GM21737 (cell line): ENCODE measurements around the gene BRAT1.
"Not testable (repeated sequence)": the region's sequence is repeated elsewhere in the genome, so short reads cannot be mapped to it uniquely, and the experiment has no call there.

Experiments used
- ATAC-seq: cut with Tn5 transposase; IDR thresholded peaks from one replicate; pipeline ENCODE4 v1.9.1; 2021; ENCODE audit warnings: mild to moderate bottlenecking, moderate library complexity; ENCODE audit not compliant: unreplicated experiment

The BRAT1 gene

DNA sequence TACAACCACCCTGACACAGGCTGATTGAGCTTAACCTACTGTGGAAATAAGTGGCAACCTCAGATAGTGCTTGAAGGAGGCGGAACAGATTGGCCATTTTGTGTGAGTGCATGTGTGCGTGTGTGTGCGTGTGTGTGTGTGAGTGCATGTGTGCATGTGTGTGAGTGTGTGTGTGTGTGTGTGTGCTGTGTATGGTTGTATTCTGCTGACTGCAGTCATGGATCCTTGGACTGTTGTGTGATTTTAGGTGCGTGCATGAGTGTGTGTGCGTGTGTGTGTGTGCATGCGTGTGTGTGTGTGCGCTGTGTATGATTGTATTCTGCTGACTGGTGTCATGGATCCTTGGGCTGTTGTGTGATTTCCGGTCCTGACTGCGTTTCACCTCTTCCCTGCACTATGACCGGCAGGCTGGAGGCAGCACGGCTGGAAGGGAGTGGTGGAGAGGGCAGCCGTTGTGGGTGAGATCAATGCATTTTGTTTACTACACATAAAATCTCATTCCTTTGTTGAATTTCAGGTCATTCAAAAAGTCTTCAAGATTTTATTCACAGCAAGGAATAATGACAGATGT is 9.7 kb upstream of the BRAT1 start:
- ATAC-seq: no peak

DNA sequence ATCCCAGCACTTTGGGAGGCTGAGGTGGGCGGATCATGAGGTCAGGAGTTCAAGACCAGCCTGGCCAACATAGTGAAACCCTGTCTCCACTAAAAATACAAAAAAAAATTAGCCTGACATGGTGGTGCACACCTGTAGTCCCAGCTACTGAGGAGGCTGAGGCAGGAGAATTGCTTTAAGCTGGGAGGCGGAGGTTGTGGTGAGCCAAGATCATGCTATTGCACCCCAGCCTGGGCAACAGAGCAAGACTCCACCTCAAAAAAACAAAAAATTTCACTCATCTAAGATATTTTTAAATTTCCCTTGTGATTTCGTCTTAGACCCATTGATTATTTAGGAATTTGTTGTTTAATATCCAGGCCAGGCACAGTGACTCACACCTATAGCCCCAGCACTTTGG is 8.6 kb upstream of the BRAT1 start:
- not testable (repeated sequence) for ATAC-seq

DNA sequence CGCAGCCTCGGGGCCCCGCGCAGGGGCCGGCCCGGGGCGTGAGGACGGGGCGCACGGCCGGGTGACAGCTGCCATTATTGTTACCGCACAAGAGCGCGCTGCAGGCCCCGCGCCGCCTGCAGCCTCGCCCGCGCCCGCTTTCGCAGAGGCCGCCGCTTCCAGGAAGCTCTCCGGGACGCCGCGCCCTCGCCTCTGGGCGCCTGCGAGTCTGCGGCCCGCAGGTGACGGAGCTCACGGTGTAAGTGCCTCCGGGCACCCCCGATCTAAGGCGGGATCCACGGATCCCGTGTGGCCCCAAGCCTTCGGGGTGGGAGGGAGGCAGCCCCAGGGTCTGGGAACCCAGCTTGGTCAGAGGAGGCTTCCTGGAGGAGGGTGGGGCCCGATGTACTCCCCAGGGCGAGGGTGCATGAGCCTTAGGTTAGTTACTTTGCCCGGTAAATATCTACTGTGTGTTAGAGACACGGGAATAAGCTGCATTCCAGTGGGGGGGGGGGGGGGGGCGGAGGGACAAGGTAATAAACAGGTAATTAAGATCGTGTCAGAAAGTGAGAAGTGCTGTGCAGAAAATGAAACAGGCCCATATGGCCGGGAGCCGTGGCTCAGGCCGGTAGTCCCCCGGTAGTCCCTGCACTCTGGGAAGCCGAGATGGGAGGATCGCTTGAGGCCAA is 4.1 kb upstream of the BRAT1 start:
- ATAC-seq: peak; percentile 2

DNA sequence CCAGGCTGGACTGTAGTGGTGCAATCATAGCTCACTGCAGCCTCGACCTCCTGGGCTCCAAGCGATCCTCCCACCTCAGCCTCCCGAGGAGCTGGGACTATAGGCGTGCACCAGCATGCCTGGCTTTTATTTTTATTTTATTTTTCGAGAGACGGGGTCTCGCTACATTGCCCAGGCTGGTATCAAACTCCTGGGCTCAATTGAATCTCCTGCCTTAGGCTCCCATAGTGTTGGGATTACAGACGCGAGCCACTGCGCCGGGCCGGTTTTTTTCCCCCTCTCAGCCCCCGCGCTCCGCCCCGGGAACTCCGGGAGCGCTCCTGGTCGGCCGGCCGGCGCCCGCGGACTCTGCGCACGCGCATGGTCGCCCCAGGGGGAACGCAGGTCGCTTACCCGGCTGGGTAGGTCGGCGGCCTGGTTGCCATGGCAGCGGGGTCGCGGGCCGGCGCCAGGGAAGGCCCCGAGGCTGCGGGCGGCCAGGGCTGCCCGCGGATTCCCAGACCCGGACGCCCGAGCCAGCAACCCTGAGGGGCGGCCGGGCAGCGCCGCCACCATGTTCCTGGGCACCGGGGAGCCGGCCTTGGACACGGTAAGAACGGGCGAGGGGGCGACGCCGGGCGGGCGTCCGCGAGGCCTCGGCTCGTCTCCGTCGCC is 3.4 kb upstream of the BRAT1 start, which contains the start of gene IQCE:
Gene IQCE, plus strand, starts transcription at position 351 of the 654 bp plus-strand sequence. Its CDS starts 203 bp downstream, at position 554.
- ATAC-seq: peak; percentile 65

DNA sequence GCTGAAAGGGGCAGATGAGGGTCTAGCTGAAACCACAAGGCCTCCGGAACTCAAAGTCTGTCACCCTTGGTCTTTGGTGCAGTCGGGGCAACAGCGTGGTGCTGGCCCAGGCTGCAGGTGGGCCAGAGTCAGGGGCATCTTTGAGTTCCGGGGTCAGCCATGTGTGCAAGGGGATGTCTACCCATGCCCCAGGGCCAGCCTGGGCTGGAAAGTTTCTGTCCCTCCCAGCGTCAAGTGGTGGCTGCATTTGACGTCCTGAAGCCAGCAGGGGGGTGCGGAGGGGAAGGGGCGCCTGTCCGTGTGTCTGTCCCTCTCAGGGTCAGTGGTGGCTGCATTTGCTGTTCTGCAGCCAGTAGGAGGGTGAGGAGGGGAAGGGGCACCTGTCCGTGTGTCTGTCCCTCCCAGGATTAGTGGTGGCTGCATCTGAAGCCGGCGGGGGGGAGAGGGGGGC is 638 bp downstream of the BRAT1 start:
- no peak for ATAC-seq

DNA sequence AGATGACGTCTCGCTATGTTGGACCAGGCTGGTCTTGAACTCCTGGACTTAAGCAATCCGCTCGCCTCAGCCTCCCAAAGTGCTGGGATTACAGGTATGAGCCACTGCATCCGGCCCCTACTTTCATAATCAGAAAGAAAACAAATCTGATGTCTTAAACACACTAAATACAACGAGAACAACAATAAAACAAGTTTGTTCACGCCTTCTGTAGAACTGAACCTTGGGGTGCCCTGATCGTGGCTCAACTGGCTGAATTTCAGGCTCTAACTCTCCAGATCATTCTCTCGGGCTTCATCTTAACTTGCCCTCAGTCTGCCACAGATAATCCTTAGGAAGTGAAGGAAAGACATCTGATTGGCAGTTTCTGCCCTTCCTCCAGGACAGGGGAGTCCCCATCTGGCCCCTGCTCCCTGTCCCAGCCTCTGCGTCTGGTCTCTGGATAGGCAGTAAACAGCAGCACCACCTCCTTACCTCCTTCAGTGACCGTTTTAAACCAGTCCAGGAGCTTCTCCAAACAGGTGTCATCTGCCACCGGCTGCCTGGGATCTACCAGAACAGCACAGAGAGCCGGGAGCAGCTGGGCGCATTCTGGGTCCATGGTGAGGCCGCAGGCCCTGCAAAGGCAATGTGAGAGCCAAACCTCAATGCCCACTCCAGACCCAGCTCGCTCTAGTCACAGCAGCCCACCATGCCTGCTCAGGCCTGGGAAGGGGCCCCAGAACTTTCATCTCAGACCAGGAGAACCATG is 1.3 kb downstream of the BRAT1 start:
- no peak for ATAC-seq

DNA sequence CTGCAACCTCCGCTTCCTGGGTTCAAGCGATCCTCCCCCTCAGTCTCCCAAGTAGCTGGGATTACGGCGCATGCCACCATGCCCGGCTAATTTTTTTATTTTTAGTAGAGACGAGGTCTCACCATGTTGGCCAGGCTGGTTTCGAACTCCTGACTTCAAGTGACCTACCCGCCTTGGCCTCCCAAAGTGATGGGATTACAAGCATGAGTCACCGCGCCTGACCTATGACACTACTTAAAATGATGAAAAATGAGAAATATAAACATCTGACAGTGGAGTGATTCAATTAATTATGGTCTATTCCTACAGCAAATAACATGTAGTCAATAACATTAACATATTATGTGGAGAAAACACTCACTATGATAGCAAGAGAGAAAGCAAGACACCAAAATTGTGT is 2.2 kb downstream of the BRAT1 start:
- ATAC-seq: no peak

DNA sequence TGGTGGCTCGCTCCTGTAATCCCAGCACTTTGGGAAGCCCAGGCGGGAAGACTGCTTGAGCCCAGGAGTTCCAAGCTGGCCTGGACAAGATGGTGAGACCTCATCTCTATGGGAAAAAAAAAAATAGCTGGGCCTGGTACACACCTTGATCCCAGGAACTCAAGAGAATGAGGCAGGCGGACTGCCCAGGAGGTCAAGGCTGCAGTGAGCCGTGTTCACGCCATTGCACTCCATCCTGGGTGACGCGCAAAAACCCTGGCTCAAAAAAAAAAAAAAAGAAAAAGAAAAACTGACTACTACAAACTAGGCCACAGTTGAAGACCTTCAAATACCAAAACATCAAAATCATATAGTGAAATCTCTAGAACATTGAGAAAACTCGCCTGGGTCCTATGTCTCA is 3.9 kb downstream of the BRAT1 start:
- ATAC-seq: no peak

DNA sequence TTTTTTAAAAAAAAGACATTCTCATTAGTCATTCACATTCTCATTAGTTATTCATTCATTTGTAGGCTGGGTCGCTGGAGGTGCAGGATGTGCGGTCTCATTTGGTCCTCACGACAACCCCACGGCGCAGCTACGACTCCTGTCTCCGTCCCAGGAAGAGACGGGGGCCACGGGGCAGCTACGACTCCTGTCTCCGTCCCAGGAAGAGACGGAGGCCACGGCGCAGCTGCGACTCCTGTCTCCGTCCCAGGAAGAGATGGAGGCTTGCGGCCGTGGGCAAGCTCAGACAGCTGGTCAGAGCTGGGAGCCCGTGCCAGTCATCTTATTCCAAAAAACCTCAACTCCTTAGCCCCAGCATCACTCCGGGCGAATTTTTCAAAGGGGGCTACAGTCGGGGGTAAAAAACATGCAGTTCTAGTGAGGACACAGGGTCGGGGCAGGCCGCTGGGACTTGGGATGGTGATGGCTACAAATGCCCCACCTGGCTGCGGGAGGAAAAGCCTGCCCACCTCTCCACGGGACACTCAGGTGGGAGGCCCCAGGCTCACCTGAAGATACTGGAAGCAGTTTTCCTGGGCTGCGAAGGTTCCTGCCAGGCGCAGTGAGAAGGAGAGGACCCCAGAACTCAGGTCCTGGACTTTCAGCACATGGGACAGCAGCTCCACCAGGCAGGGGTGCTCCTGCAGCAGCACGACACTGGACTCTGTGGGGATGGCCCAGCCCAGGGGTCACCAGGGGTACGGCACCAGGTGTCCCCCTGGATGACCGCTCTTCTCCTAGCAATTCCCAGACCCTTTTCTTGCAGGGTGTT is 8.3 kb downstream of the BRAT1 start:
- ATAC-seq: no peak

DNA sequence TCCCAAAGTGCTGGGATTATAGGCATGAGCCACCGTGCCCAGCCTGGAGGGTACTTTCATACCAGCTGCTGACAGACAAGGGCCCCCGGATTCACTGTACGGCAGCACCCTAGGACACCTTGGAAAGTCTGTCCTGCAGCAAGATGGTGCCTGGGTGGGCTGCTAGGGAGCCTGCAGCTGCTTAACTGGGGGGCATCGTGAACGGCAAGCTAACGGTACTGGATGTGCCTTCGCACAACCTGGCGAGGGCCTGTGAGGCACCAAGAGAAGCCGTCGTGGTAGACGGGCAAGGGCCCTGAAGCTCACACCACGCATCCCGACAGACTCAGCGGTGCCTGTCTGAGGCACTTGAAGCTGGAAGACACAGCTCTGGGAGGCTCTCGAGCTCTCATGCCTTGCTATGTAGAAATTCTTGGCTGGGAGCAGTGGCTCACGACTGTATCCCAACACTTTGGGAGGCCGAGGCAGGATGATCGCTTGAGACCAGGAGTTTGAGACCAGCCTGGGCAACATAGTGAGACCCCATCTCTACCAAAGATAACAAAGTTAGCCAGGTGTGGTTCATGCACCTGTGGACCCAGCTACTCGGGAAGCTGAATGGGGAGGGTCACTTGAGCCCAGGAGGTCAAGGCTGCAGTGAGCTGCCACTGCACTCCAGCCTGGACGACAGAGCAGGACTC is 9.4 kb downstream of the BRAT1 start:
- ATAC-seq: no peak

DNA sequence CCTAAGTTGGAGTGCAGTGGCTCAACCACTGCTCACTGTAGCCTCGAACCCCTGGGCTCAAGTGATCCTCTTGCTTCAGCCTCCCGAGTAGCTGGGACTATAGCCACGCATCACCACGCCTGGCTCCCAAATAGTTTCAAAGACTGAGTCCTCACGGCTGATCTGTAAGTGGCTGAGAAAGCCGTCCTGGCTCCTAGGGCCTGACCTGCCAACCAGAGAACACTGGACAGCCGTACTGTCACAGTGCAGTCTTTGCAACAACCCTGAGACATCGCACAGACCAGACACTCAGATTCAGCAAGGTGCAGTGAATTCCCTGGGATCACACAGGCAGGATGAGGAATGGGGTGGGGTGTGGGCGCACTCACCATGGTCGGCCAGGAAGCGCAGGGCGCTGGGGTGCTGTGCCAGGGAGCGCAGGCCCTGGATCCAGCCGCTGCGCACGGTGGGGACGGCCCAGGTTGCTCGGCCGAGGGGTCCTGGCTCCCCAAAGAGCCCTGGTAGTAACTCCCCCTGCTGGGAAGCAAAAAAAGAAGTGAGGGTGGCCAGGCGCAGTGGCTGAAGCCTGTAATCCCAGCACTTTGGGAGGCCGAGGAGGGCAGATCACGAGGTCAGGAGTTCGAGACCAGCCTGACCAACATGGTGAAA is 10.7 kb downstream of the BRAT1 start:
- no peak for ATAC-seq

DNA sequence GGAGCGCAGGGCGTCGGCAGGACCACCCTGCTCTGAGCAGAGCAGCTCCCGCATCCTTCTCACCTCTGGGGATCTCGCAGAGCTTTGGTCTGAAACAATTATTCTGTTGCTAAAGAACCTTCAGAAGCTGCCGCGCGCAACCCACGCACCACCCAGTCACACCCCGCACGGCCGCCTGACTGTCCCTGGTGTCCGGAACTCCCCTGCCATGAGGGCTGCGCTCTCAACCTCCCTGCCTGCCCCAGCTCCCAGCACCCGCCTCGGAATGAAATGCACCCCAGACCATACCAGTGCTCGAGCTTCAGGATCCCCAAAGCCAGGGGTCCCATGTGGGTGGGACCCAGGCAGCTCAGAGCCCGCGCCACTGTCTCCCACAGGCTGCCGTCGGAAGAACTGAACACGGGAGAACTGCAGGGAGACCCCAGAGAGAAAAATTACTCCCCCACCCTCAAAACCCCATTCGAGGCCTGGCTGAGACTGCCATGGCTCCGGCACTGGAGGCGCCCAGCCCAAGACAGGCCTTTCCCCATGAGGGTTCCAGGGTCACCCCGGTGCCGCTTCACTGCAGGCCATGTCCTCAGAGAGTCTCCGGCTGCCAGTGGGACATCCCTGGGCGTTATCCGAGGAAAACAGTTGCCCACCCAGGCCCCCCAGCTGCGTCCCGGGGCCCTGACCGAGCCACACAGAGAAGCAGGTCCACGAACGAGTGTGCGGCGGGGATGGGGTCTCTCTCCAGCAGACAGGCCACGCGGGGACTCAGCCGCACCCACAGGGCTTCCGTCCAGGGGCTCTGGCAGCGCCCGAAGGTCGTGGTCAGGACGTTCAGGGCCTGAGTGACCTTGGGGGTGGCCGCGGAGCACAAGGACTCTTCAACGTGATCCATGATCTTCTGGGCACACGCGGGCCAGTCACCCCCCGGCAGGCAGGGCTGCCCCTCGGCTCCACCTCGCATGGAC is 12.1 kb downstream of the BRAT1 start:
- ATAC-seq: no peak

DNA sequence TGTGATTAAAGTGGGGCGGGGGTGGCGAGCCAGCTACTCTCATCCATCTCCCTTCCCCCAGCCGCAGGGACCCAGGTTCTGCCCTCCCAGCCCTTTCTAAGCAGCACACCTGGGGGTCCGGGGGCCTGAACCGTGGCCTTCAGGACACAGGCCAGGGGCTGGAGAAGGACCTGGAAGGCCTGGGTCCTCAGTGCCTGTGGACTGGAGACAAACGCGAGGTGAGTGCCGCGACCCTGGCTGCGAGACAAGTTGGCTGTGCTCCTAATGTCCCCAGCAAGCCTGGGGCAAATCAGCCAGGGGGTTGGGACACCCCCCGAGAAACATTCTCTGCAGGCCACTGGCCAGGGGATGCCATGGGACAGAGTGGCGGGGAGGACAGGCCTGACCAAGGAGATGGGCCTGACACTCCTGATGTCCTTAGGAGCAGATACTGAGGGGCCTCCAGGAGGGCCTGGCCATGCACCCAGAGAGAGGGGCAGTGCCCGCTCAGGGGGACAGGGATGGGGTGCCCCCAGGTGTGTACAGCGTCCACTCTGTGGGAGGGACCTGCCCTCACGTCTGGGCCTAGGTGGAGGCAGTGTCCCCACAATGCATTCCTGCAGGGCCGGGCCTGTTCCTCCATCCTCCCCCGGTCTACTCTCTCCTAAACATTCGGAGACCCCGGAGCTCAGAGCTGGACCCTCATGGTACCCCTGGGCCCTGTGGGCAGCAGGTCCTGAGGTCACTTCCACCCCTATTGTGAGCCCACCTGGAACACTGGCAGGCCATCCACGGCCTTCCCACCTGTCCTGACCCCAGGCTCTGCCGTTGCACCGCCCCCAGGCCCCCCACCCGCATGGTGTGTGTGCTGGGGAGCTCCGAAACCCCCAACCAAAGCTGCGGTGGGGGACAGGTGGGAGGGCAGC is 13.1 kb downstream of the BRAT1 start:
- ATAC-seq: no peak

DNA sequence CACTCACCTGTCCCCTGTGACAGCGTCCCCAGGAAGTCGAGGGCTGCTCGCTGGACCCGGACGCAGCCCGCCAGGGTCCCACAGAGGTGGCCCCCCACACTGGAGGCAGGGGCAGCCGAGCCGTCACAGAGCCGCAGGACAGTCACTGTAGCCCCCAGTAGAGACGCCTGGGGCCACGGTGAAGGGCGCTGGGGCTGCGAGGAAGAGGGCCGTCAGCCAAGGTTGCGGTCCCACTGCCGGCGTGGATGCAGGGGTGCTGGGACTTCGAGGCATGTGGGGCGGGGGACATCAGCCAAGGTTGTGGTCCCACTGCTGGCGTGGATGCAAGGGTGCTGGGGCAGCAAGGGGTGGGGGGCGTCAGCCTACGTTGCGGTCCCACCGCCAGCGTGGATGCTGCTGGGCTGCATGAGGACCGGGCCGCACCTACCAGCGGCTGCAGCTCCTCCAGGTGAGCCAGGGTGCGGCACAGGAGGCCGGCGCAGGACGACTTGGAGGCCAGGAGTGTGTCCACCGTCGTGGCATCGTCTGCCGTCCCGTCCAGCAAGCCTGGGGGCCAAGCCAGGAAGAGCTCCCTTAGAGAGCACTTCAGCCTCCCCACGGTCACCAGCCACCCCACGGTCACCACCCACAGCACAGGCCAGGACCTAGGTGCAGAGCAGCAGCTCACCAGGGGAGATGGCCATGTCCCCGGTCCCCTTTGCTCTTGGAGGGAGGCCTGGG is 13.9 kb downstream of the BRAT1 start:
- ATAC-seq: no peak

DNA sequence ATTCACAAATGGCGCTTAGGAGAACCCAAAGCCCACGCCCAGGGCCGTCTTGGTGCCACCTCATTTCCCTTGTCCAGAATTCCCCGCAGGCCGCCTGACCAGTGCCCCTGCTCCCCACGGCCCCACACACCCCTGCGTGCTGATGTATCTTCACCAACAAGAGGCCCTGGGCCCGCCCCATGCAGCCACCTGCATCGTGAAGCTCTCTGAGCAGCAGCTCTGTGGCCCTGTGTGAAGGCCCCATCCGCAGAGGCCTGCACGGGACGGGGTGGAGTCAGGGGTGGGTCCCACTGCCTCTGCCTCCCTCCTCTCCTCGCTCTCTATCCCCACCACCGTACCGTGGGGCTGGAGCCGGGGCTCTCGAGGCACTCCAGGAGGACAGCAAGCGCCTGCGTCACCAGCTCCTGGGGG is 14.7 kb downstream of the BRAT1 start:
- ATAC-seq: no peak

DNA sequence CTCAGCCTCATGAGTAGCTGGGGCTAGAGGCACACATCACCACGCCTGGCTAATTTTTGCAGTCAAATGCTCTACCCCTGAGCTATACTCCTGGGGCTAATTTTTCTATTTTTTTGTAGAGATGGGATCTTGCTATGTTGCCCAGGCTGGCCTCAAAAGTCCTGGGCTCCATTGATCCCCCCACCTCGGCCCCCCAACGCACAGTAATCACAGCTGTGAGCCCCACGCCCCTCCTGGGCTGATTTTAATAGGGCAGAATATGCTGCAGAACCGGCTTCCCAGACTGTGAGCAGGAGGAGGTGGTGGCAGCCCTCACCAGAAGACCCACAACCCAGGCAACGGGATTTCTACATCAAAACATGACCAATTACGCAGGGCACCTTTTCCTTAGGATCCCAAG is 15.2 kb downstream of the BRAT1 start:
- ATAC-seq: no peak
